Activated naive CD8-positive, alpha-beta T cell treated with anti-CD3 and anti-CD28 coated beads, Interleukin-2, amount 10 ng/mL, durations not matched to agents 7 days and 5 days (primary cell): ENCODE data around the gene PSMD3. TPM values are rescaled to one million over a fixed set of nuclear protein-coding genes. Genes with fewer than 3 reads are reported as not detected.
"Not testable (repeated sequence)": the region's sequence is repeated elsewhere in the genome, so short reads cannot be mapped to it uniquely, and the experiment has no call there.

Experiments
- ATAC-seq: fragments of 150-1000 bp; cut with Tn5 transposase; one replicate; pipeline ENCODE4 v1.10.0; 2021; ENCODE audit warnings: low read depth, moderate library complexity
- POLR2A ChIA-PET: fragments of 350-600 bp; sonication (Branson Sonifier 250); formaldehyde crosslinking; loops from one replicate; lab custom pipeline; 2021; ENCODE audit warnings: antibody characterized with exemption; lab: Charles Lee
- DNase-seq: peaks from one replicate; pipeline ENCODE4 v3.0.0; 2021
- H3K27ac Mint-ChIP-seq: one replicate; pipeline ENCODE4 v1.8.0; 2022; ENCODE audit warnings: mild to moderate bottlenecking, mixed read lengths
- H3K27me3 Mint-ChIP-seq: one replicate; pipeline ENCODE4 v1.8.0; 2022; ENCODE audit warnings: mild to moderate bottlenecking, moderate library complexity, mixed read lengths
- H3K36me3 Mint-ChIP-seq: one replicate; pipeline ENCODE4 v1.8.0; 2021; ENCODE audit warnings: mild to moderate bottlenecking, mixed read lengths
- H3K4me1 Mint-ChIP-seq: one replicate; pipeline ENCODE4 v1.8.0; 2021; ENCODE audit warnings: mixed read lengths
- H3K4me3 Mint-ChIP-seq: one replicate; pipeline ENCODE4 v1.8.0; 2022; ENCODE audit warnings: mild to moderate bottlenecking, moderate library complexity, mixed read lengths
- H3K9me3 Mint-ChIP-seq: one replicate; pipeline ENCODE4 v1.8.0; 2021; ENCODE audit warnings: mixed read lengths
- total RNA-seq, 2 experiments: library from RNA; stranded (reverse); gene quantifications; one replicate each; pipeline ENCODE4 v1.2.3, GENCODE V29; 2021

The PSMD3 gene
- total RNA-seq, 2 experiments from 2014 or later: 82.5 to 87.9 TPM

DNA sequence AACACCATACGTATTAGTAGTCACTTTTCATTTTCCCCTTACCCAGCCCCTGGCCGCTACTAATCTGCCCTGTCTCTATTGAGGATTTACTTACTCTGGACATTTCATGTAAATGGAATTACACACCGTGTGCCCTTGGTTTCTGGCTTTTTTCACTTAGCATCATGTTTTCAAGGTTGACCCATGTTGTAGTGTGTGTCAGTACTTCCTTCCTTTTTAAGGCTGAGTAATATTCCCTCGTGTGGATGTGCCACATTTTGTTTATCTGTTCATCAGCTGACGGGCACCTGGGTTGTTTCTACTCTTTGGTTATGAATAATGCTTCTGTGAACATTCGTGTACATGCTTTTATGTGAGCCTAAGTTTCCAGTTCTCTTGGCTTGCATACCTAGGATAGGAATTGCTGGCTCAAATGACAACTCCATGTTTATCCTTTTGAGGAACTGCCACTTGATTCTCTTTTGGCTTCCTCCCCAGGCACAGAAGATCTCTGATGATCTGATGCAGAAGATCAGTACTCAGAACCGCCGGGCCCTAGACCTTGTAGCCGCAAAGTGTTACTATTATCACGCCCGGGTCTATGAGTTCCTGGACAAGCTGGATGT, 7.7 kb downstream of the PSMD3 start:
- H3K4me3 Mint-ChIP-seq: no peak overlapping the region
- POLR2A ChIA-PET: interaction anchor here (0.5 kb wide), 1 partner anchor 161 kb away, joined by 3 read pairs; no protein-coding TSS in a partner anchor
- H3K36me3 Mint-ChIP-seq: peaks cover 24% of the 10 kb centered on the region
- no peak overlapping the region for H3K27ac Mint-ChIP-seq
- peaks cover 2% of the 10 kb centered on the region for H3K4me1 Mint-ChIP-seq
- no peak for ATAC-seq
- no peak for DNase-seq
- no peaks in the 10 kb centered on the region for H3K9me3 Mint-ChIP-seq
- H3K27me3 Mint-ChIP-seq: no peaks in the 10 kb centered on the region

DNA sequence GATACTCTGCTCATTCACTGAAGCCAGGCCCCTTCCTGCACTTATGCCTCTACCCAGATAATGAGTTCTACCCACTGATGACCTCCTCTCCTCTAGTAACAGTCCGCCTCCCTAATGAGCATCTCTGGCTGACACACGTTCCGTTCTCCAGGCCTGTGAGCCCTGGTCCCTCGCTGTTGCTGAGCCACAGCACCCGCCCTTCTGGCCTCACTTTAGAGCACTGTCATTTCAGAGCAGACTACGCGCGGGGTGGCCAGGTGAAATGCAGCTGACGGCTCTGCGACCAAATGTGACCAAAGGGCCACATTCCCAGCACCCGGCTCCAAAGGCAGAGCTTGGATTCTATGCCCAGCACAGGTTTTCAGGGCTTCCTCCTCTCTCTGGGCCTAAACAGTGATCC, 13.8 kb downstream of the PSMD3 start:
- POLR2A ChIA-PET: no interaction called here
- Mint-ChIP-seq H3K4me3 (no peak overlapping the region), H3K27me3 (no peaks in the 10 kb centered on the region), H3K4me1 (no peaks in the 10 kb centered on the region), H3K27ac (no peak overlapping the region), H3K36me3 (peaks cover 28% of the 10 kb centered on the region), H3K9me3 (no peaks in the 10 kb centered on the region)
- no peak for DNase-seq
- ATAC-seq: no peak

DNA sequence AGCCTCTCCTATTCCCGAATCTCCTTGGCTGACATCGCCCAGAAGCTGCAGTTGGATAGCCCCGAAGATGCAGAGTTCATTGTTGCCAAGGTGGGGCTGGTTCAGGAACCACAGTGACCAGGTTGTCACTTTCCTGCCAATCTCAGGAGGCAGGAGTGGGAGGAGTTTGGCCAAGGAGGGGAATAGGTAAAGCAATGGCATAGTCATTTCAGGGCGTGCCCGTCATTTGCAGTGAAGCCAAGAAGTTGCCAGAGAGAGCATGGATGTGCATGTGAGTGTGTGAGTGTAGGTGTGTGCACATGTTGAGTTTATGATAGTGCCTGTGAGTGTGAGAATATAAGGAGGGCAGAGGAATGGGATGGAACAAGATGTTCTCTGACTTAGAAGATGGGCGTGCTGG, 14.8 kb downstream of the PSMD3 start:
- no peaks in the 10 kb centered on the region for H3K4me1 Mint-ChIP-seq
- H3K36me3 Mint-ChIP-seq: peaks cover 28% of the 10 kb centered on the region
- no peaks in the 10 kb centered on the region for H3K9me3 Mint-ChIP-seq
- no peak overlapping the region for H3K27ac Mint-ChIP-seq
- no peak overlapping the region for H3K4me3 Mint-ChIP-seq
- H3K27me3 Mint-ChIP-seq: no peaks in the 10 kb centered on the region
- DNase-seq (no peak), ATAC-seq (no peak)
- POLR2A ChIA-PET: no interaction called here

DNA sequence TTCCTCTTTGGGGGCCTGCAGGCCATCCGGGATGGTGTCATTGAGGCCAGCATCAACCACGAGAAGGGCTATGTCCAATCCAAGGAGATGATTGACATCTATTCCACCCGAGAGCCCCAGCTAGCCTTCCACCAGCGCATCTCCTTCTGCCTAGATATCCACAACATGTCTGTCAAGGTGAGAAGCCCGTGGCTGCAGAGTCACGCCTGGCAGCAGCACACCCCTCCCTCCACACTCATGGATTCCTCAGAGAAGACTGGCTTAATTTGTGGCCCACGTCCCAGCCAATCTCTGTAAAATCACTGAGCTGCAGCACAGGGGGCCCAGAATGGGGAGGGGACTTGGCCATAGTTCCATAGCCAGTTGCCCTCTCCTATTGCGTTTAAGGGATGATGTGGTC, 15.6 kb downstream of the PSMD3 start:
- POLR2A ChIA-PET: interaction anchor here (1.2 kb wide), 1 partner anchor 16 kb away, joined by 3 read pairs; the partner anchor contains the start of gene PSMD3
- H3K4me1 Mint-ChIP-seq: no peaks in the 10 kb centered on the region
- peaks cover 28% of the 10 kb centered on the region for H3K36me3 Mint-ChIP-seq
- ATAC-seq (no peak), DNase-seq (no peak)
- no peaks in the 10 kb centered on the region for H3K27me3 Mint-ChIP-seq
- H3K4me3 Mint-ChIP-seq: no peak overlapping the region
- H3K27ac Mint-ChIP-seq: no peak overlapping the region
- H3K9me3 Mint-ChIP-seq: no peaks in the 10 kb centered on the region

DNA sequence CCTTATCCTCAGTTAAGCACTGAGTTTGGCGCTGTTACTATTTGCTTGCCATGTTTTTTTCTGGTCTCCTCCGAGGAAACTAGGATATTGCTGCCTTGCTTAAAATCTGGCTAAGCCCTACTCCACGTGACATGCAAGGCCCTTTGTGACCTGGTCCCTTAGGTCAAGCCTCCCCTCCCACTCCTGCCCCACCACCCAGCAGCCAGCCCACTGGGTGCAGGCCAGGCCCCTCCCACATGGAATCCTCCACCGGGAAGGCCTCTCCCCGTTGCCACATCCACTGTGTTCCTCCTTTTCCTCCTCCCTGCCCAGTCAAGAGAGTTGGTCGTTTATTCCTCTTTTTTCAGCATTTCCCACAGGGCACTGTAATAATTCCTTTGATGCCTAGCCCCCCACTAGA, 16.2 kb downstream of the PSMD3 start:
- ATAC-seq (no peak), DNase-seq (no peak)
- no peaks in the 10 kb centered on the region for H3K4me1 Mint-ChIP-seq
- H3K27ac Mint-ChIP-seq: no peak overlapping the region
- H3K9me3 Mint-ChIP-seq: no peaks in the 10 kb centered on the region
- peaks cover 24% of the 10 kb centered on the region for H3K36me3 Mint-ChIP-seq
- POLR2A ChIA-PET: interaction anchor here (0.9 to 1.2 kb wide), 2 partner anchors 17 kb away, joined by 3 read pairs; partner anchors contain the start of gene PSMD3
- no peaks in the 10 kb centered on the region for H3K27me3 Mint-ChIP-seq
- no peak overlapping the region for H3K4me3 Mint-ChIP-seq

DNA sequence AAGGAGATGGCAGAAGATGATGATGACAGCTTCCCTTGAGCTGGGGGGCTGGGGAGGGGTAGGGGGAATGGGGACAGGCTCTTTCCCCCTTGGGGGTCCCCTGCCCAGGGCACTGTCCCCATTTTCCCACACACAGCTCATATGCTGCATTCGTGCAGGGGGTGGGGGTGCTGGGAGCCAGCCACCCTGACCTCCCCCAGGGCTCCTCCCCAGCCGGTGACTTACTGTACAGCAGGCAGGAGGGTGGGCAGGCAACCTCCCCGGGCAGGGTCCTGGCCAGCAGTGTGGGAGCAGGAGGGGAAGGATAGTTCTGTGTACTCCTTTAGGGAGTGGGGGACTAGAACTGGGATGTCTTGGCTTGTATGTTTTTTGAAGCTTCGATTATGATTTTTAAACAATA, 16.9 kb downstream of the PSMD3 start:
- DNase-seq (no peak), ATAC-seq (no peak)
- no peaks in the 10 kb centered on the region for H3K27me3 Mint-ChIP-seq
- POLR2A ChIA-PET: interaction anchor here (0.9 to 1.2 kb wide), 2 partner anchors 16 to 17 kb away, joined by 3 read pairs; partner anchors contain the start of gene PSMD3
- H3K36me3 Mint-ChIP-seq: peaks cover 22% of the 10 kb centered on the region
- H3K27ac Mint-ChIP-seq: no peak overlapping the region
- H3K4me3 Mint-ChIP-seq: no peak overlapping the region
- H3K9me3 Mint-ChIP-seq: no peaks in the 10 kb centered on the region
- no peaks in the 10 kb centered on the region for H3K4me1 Mint-ChIP-seq

DNA sequence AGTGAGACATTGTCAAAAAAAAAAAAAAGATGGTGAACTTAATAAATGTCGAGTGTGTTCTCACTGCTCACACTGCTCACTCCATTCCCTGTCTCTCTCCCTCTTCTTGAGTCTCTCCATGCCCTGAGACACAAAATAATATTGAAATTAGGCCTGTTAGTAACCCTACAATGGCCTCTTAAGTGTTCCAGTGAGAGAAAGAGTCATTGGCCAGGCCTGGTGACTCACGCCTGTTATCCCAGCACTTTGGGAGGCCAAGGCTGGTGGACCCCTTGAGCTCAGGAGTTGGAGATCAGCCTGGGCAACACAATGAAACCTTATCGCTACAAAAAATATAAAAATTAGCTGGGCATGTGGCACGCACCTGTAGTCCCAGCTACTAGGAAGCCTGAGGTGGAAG, 18.5 kb downstream of the PSMD3 start:
- H3K4me1 Mint-ChIP-seq: no peaks in the 10 kb centered on the region
- H3K36me3 Mint-ChIP-seq: peaks cover 21% of the 10 kb centered on the region
- ATAC-seq (no peak), DNase-seq (no peak)
- H3K27ac Mint-ChIP-seq: no peak overlapping the region
- H3K4me3 Mint-ChIP-seq: no peak overlapping the region
- POLR2A ChIA-PET: interaction anchor here (0.9 kb wide), 1 partner anchor 9 kb away, joined by 4 read pairs; no protein-coding TSS in a partner anchor
- H3K9me3 Mint-ChIP-seq: no peaks in the 10 kb centered on the region
- H3K27me3 Mint-ChIP-seq: no peaks in the 10 kb centered on the region

DNA sequence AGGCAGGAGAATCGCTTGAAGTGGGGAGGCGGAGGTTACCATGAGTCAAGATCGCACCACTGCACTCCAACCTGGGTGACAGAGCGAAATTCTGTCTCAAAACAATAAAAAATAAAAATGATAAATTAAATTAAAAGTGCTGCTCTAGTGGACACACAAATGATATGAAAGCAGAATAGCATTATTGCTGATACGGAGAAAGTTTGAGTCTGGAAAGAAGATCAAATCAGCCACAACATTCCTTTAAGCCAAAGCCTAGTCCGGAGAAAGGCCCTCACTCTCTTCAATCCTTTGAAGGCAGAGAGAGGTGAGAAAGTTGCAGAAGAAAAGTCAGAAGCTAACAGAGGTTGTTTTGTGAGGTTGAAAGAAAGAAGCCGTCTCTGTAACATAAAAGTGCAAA, 19.6 kb downstream of the PSMD3 start:
- POLR2A ChIA-PET: no interaction called here
- no peaks in the 10 kb centered on the region for H3K4me1 Mint-ChIP-seq
- no peaks in the 10 kb centered on the region for H3K9me3 Mint-ChIP-seq
- H3K27ac Mint-ChIP-seq: no peak overlapping the region
- ATAC-seq (no peak), DNase-seq (no peak)
- no peaks in the 10 kb centered on the region for H3K27me3 Mint-ChIP-seq
- peaks cover 15% of the 10 kb centered on the region for H3K36me3 Mint-ChIP-seq
- no peak overlapping the region for H3K4me3 Mint-ChIP-seq

DNA sequence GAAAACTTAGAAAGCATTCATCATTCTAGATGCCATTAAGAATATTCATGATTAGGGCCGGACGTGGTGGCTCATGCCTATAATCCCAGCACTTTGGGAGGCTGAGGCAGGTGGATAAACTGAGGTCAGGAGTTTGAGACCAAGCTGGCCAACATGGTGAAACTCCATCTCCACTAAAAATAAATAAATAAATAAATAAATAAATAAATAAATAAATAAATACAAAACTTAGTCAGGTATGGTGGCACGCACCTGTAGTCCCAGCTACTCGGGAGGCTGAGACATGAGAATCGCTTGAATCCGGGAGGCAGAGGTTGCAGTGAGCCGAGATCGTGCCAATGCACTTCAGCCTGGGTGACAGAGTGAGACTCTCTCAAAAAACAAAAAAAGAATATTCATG, 20.7 kb downstream of the PSMD3 start:
- H3K27me3 Mint-ChIP-seq, H3K36me3 Mint-ChIP-seq, H3K9me3 Mint-ChIP-seq, H3K4me3 Mint-ChIP-seq, ATAC-seq, POLR2A ChIA-PET, H3K27ac Mint-ChIP-seq, DNase-seq, H3K4me1 Mint-ChIP-seq: not testable (repeated sequence)

DNA sequence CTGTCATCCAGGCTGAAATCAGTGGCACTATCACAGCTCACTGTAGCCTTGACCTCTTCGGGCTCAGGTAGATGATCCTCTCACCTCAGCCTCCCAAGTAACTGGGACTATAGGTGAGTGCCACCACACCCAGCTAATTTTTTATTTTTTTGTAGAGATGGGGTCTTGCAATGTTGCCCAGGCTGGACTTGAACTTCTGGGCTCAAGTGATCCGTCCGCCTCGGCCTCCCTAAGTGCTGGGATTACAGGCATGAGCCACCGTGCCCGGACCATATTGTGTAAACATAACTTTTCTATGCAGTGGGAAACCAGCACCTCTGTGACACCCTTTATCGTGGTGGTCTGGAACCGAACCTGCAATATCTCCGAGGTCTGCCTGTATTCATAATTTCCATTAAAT, 23.5 kb downstream of the PSMD3 start:
- no peak for ATAC-seq
- Mint-ChIP-seq H3K27me3 (no peaks in the 10 kb centered on the region), H3K27ac (no peak overlapping the region), H3K4me3 (no peak overlapping the region), H3K4me1 (no peaks in the 10 kb centered on the region), H3K9me3 (no peaks in the 10 kb centered on the region), H3K36me3 (no peaks in the 10 kb centered on the region)
- POLR2A ChIA-PET: no interaction called here
- DNase-seq: no peak

DNA sequence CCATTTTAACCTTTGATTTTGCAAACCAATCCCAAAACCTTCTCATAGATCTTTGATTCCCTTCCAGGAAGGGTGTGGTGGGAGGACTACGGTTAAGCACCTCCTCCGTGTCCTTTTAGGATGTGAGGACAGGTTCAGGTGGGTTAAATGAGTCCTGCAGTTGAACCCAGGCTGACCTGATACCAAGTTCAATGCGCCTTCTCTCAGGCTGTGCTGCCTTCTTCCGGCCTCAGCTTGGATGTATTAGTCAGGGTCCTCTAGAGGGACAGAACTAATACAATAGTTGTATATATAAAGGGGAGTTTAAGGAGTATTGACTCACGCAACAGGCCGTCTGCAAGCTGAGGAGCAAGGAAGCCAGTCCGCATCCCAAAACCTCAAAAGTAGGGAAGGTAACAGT, 24.1 kb downstream of the PSMD3 start:
- no peaks in the 10 kb centered on the region for H3K4me1 Mint-ChIP-seq
- ATAC-seq: no peak
- H3K27ac Mint-ChIP-seq: no peak overlapping the region
- H3K36me3 Mint-ChIP-seq: no peaks in the 10 kb centered on the region
- no peaks in the 10 kb centered on the region for H3K27me3 Mint-ChIP-seq
- DNase-seq: no peak
- no peak overlapping the region for H3K4me3 Mint-ChIP-seq
- POLR2A ChIA-PET: no interaction called here
- H3K9me3 Mint-ChIP-seq: no peaks in the 10 kb centered on the region

DNA sequence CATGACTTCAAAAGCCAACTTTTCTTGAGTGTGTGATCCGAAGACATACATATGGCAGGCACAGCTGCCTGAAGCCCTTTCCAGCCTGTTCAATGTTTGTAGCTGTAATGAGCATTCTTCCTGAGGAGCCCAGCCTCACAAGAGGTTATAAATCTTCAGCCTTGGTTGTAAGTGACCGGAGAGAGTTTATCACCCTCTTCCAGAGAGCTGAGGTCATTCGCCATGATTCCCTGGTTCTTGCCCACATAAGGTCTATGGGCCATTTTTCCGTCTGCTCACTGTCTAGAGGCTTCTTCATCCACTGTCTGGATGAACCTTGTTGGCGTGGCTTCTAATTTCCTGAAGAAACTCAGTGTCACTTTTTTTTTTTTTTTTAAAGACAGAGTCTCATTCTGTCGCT, 24.9 kb downstream of the PSMD3 start:
- no peak for ATAC-seq
- POLR2A ChIA-PET: interaction anchor here (0.6 kb wide), 2 partner anchors 28 to 115 kb away, joined by 3 read pairs; no protein-coding TSS in a partner anchor
- no peak for DNase-seq
- no peak overlapping the region for H3K4me3 Mint-ChIP-seq
- H3K4me1 Mint-ChIP-seq: peaks cover 3% of the 10 kb centered on the region
- H3K27ac Mint-ChIP-seq: no peak overlapping the region
- no peaks in the 10 kb centered on the region for H3K36me3 Mint-ChIP-seq
- no peaks in the 10 kb centered on the region for H3K9me3 Mint-ChIP-seq
- H3K27me3 Mint-ChIP-seq: no peaks in the 10 kb centered on the region

DNA sequence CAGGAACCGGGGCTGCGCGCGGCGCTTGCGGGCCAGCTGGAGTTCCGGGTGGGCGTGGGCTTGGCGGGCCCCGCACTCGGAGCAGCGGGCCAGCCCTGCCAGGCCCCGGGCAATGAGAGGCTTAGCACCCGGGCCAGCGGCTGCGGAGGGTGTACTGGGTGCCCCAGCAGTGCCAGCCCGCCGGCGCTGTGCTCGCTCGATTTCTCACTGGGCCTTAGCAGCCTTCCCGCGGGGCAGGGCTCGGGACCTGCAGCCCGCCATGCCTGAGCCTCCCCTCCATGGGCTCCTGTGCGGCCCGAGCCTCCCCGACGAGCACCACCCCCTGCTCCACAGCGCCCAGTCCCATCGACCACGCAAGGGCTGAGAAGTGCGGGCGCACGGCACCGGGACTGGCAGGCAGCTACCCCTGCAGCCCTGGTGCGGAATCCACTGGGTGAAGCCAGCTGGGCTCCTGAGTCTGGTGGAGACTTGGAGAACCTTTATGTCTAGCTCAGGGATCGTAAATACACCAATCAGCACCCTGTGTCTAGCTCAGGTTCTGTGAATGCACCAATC, 30.4 kb downstream of the PSMD3 start:
- H3K4me1 Mint-ChIP-seq: peaks cover 19% of the 10 kb centered on the region
- H3K36me3 Mint-ChIP-seq, ATAC-seq, DNase-seq, H3K9me3 Mint-ChIP-seq, POLR2A ChIA-PET, H3K4me3 Mint-ChIP-seq, H3K27ac Mint-ChIP-seq, H3K27me3 Mint-ChIP-seq: not testable (repeated sequence)

DNA sequence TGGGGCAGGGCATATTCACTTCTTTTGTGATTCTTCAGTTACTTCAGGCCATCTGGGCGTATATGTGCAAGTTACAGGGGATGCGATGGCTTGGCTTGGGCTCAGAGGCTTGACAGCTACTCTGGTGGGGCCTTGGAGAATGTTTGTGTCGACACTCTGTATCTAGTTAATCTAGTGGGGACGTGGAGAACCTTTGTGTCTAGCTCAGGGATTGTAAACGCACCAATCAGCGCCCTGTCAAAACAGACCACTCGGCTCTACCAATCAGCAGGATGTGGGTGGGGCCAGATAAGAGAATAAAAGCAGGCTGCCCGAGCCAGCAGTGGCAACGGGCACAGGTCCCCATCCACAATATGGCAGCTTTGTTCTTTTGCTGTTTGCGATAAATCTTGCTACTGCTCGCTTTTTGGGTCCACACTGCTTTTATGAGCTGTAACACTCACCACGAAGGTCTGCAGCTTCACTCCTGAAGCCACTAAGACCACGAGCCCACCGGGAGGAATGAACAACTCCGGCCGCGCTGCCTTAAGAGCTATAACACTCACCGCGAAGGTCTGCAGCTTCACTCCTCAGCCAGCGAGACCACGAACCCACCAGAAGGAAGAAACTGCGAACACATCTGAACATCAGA, 31.5 kb downstream of the PSMD3 start:
- H3K27ac Mint-ChIP-seq, H3K27me3 Mint-ChIP-seq, ATAC-seq, H3K9me3 Mint-ChIP-seq, H3K36me3 Mint-ChIP-seq, POLR2A ChIA-PET, H3K4me3 Mint-ChIP-seq, DNase-seq: not testable (repeated sequence)
- H3K4me1 Mint-ChIP-seq: peaks cover 19% of the 10 kb centered on the region
